Measurements from ENCODE around the gene ITSN1.

- TF ChIP-seq CTCF (IDR thresholded peaks at IDR 0.05) (no peak), POLR2AphosphoS5 (IDR thresholded peaks at IDR 0.05) (no peak), POLR2A (IDR thresholded peaks at IDR 0.05) (no peak)
These were observed 275.1 kb downstream of the ITSN1 start for GRCh38 chr21:33917421-33917820.
